Measurements from ENCODE around the gene SNAPC4. TPM values are rescaled to one million over a fixed set of nuclear protein-coding genes. Genes with fewer than 3 reads are reported as not detected.
"Not testable (repeated sequence)": the region's sequence is repeated elsewhere in the genome, so short reads cannot be mapped to it uniquely, and the experiment has no call there.

SNAPC4 gene
- total RNA-seq, 1 donor from 2014 or later, result 3.7 TPM

DNA sequence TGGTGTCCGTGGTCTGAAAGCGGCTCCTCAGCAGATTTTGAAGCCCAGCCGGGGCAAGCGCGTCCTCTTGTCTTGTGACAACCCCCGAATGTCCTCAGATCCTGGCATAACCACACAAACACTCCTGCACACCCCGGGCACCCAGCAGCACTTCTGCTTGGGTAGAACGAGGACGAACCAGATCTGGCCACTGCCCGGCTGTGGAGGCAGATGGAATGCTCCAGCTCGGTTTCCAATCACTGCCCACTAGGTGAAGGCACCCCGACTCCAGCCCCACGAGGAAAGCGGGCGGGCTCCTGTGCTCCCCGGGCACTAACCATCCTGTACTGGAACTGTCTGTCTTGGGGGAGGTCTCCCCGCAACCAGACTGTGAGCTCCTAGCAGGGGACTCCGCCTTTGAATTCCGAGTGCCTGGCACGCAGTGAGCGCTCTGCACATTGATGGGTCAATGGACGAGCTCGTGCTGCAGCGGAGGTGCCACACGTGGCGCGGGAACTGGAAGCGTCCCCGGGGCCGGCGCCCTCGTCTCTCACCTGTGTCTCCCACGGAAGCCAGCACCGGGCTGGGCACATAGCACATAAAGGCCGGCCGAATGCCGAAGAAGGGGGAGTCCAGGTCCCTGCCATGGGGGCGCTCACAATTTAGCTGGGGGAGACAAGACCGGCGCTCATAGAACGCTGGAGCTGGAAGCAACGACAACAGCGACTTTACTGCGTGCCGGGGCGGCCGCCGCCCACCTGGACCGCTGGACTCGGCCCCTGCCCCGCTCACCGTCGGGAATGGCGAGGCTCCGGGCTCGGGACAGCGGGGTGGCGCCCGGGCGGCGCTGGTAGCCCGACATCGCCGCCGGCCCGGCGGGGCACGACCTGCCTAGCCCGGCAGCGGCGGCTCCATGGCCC lies 9.8 kb upstream of the SNAPC4 start:
- TF ChIP-seq, protein P1, sequence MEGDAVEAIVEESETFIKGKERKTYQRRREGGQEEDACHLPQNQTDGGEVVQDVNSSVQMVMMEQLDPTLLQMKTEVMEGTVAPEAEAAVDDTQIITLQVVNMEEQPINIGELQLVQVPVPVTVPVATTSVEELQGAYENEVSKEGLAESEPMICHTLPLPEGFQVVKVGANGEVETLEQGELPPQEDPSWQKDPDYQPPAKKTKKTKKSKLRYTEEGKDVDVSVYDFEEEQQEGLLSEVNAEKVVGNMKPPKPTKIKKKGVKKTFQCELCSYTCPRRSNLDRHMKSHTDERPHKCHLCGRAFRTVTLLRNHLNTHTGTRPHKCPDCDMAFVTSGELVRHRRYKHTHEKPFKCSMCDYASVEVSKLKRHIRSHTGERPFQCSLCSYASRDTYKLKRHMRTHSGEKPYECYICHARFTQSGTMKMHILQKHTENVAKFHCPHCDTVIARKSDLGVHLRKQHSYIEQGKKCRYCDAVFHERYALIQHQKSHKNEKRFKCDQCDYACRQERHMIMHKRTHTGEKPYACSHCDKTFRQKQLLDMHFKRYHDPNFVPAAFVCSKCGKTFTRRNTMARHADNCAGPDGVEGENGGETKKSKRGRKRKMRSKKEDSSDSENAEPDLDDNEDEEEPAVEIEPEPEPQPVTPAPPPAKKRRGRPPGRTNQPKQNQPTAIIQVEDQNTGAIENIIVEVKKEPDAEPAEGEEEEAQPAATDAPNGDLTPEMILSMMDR (IDR thresholded peaks at IDR 0.05; ENCODE audit: insufficient read depth, low read length, severe bottlenecking), result peak; percentile 1
- no peaks in the 10 kb centered on the region for H3K27me3 ChIP-seq (ENCODE audit: control insufficient read depth, insufficient read depth, low read length)
- H3K36me3 ChIP-seq (ENCODE audit: control insufficient read depth, insufficient read depth, low read length), result peaks cover 37% of the 10 kb centered on the region
- H3K4me3 ChIP-seq (ENCODE audit: low read depth, low read length), result peak overlapping the region; percentile 96
- peak; percentile 7 for DNase-seq (ENCODE audit: low read depth)
- no peak for FAIRE-seq

DNA sequence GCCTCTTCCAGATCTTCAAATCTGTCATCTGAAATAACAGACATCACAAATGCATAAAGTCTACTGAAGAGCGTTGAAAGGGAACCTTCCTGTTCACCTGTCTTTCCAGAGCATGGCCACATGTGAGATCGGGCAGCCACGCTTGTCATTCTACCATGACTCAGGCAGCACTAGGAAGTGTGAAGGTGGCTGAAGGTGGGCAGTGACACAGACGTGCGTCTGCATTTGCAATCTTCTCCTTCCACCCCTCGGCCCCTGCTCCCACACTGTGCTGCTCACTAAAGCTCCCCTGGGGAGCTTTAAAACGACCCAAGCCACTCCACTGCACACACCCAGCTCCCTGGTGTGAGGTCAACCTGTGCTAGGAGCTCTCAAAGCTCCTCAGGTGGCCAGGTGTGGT lies 7.9 kb upstream of the SNAPC4 start:
- TF ChIP-seq, protein P1 (IDR thresholded peaks at IDR 0.05; ENCODE audit: insufficient read depth, low read length, severe bottlenecking), result no peak
- FAIRE-seq (no peak), DNase-seq (ENCODE audit: low read depth) (no peak)
- H3K4me3 ChIP-seq (ENCODE audit: low read depth, low read length), result no peak overlapping the region
- peaks cover 32% of the 10 kb centered on the region for H3K36me3 ChIP-seq (ENCODE audit: control insufficient read depth, insufficient read depth, low read length)
- H3K27me3 ChIP-seq (ENCODE audit: control insufficient read depth, insufficient read depth, low read length), result no peaks in the 10 kb centered on the region

DNA sequence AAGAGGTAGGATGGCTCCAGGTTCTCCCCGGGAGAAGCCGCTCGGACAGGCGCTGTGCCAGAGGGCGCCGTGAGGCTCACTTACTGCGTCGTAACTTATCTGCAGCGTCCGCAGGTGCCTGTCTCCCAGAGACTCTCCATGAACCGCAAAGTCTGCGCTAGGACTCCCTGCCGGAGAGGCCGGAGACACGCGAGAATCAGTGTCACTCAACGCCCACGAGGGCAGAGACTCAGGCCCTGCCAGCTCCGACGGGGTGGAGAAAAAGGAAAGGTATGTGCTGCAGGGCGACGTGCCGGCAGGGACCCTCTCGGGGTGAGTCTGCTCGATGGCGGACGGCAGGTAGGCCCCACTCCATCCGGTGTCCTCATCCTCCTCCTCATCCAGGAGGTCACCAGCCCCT lies 7.1 kb upstream of the SNAPC4 start:
- FAIRE-seq; H3K27me3 ChIP-seq (ENCODE audit: control insufficient read depth, insufficient read depth, low read length); H3K4me3 ChIP-seq (ENCODE audit: low read depth, low read length); DNase-seq (ENCODE audit: low read depth): not testable (repeated sequence)
- H3K36me3 ChIP-seq (ENCODE audit: control insufficient read depth, insufficient read depth, low read length), result peaks cover 32% of the 10 kb centered on the region

DNA sequence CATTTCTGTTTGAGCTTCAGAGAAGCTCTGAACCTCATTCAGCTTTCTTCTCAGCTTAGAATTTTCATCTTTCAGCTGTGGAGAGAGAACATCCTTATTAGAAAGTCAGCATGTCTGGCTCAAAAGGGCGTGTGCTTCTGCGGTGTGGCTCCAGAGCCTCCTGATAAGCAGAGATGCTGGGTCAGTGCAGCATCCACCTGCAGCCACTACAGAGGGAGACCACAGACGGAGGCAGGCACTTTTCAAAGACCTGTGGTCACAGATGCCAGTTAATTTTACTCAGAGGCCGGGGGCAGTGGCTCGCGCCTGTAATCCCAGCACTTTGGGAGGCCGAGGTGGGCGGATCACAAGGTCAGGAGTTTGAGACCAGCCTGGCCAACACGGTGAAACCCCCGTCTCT lies 5.9 kb upstream of the SNAPC4 start:
- peaks cover 32% of the 10 kb centered on the region for H3K36me3 ChIP-seq (ENCODE audit: control insufficient read depth, insufficient read depth, low read length)
- not testable (repeated sequence) for H3K4me3 ChIP-seq (ENCODE audit: low read depth, low read length); DNase-seq (ENCODE audit: low read depth); FAIRE-seq; H3K27me3 ChIP-seq (ENCODE audit: control insufficient read depth, insufficient read depth, low read length)

DNA sequence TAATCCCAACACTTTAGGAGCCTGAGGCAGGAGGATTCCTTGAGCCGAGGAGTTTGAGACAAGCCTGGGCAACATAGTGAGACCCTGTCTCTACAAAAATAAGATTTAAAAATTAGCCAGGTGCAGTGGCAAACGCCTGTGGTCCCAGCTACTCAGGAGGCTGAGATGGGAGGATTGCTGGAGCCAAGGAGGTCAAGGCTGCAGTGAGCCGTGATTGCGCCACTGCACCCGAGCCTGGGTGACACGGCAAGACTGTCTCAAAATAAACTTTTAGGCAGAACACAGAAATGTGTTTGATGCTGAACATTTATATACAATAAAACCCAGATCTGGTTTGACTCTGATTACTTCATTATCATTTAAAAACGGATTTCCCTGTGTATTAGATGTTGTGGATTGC lies 5.5 kb upstream of the SNAPC4 start:
- Histone ChIP-seq H3K36me3 (ENCODE audit: control insufficient read depth, insufficient read depth, low read length) (peaks cover 32% of the 10 kb centered on the region), H3K27me3 (ENCODE audit: control insufficient read depth, insufficient read depth, low read length) (no peaks in the 10 kb centered on the region), H3K4me3 (ENCODE audit: low read depth, low read length) (no peak overlapping the region)
- DNase-seq (ENCODE audit: low read depth) (no peak), FAIRE-seq (no peak)
- TF ChIP-seq, protein P1 (IDR thresholded peaks at IDR 0.05; ENCODE audit: insufficient read depth, low read length, severe bottlenecking), result no peak

DNA sequence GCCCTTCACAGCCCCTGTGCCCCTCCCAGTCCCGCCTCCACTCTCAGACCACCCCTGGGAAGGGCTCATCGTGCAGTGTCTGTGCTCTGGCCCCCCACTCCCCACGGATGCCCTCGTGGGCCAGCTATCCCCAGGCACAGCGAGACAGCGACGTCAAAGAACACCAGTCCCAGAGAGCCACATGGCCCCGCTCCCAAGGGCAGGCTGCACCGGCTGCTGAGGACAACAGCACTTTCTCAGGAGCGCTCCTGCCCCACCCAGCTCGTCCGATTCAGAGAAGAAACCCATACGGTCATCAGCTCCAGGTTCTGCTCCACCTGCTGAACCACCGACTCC lies 4.8 kb upstream of the SNAPC4 start:
- H3K36me3 ChIP-seq (ENCODE audit: control insufficient read depth, insufficient read depth, low read length), result peaks cover 32% of the 10 kb centered on the region
- FAIRE-seq (no peak), DNase-seq (ENCODE audit: low read depth) (no peak)
- TF ChIP-seq, protein P1 (IDR thresholded peaks at IDR 0.05; ENCODE audit: insufficient read depth, low read length, severe bottlenecking), result no peak
- H3K4me3 ChIP-seq (ENCODE audit: low read depth, low read length), result no peak overlapping the region
- H3K27me3 ChIP-seq (ENCODE audit: control insufficient read depth, insufficient read depth, low read length), result no peaks in the 10 kb centered on the region

Measured in bronchial epithelial cell (primary cell).